ENCODE measurements around the gene MYLK.

MYLK gene

GRCh38 chr3:123872621-123873020 is 11.5 kb downstream of the MYLK start:
- DNase-seq (ENCODE audit: low read depth) = no peak

GRCh38 chr3:123871946-123872345 is 12.2 kb downstream of the MYLK start:
- no peak for DNase-seq (ENCODE audit: low read depth)

- DNase-seq (ENCODE audit: low read depth) = no peak
Measured at GRCh38 chr3:123870033-123870432, 14.1 kb downstream of the MYLK start.

GRCh38 chr3:123869165-123869564 is 15.0 kb downstream of the MYLK start:
- no peak for DNase-seq (ENCODE audit: low read depth)

GRCh38 chr3:123864706-123865105 is 19.4 kb downstream of the MYLK start:
- no peak for DNase-seq (ENCODE audit: low read depth)

GRCh38 chr3:123862152-123862551 is 22.0 kb downstream of the MYLK start:
- no peak for DNase-seq (ENCODE audit: low read depth)

GRCh38 chr3:123861081-123861836 is 22.9 kb downstream of the MYLK start:
- DNase-seq (ENCODE audit: low read depth) = no peak

GRCh38 chr3:123859177-123859576 is 25.0 kb downstream of the MYLK start:
- no peak for DNase-seq (ENCODE audit: low read depth)

- DNase-seq (ENCODE audit: low read depth) = no peak
Measured at GRCh38 chr3:123854905-123855304, 29.2 kb downstream of the MYLK start.

GRCh38 chr3:123853686-123854372 is 30.3 kb downstream of the MYLK start:
- DNase-seq (ENCODE audit: low read depth) = no peak

- no peak for DNase-seq (ENCODE audit: low read depth)
Measured at GRCh38 chr3:123847209-123847608, 36.9 kb downstream of the MYLK start.

GRCh38 chr3:123843668-123844067 is 40.5 kb downstream of the MYLK start:
- DNase-seq (ENCODE audit: low read depth) = peak; percentile 74

- no peak for DNase-seq (ENCODE audit: low read depth)
Measured at GRCh38 chr3:123842711-123843110, 41.4 kb downstream of the MYLK start.

GRCh38 chr3:123841476-123842238 is 42.5 kb downstream of the MYLK start:
- no peak for DNase-seq (ENCODE audit: low read depth)

GRCh38 chr3:123840961-123841360 is 43.2 kb downstream of the MYLK start:
- no peak for DNase-seq (ENCODE audit: low read depth)

- no peak for DNase-seq (ENCODE audit: low read depth)
Measured at GRCh38 chr3:123837858-123838257, 46.3 kb downstream of the MYLK start.

- peak; percentile 72 for DNase-seq (ENCODE audit: low read depth)
Measured at GRCh38 chr3:123834631-123835030, 49.5 kb downstream of the MYLK start.

GRCh38 chr3:123833398-123833785 is 50.7 kb downstream of the MYLK start:
- no peak for DNase-seq (ENCODE audit: low read depth)

GRCh38 chr3:123832692-123833397 is 51.3 kb downstream of the MYLK start:
- no peak for DNase-seq (ENCODE audit: low read depth)

GRCh38 chr3:123831420-123831819 is 52.7 kb downstream of the MYLK start:
- no peak for DNase-seq (ENCODE audit: low read depth)

GRCh38 chr3:123821920-123822319 is 62.2 kb downstream of the MYLK start:
- no peak for DNase-seq (ENCODE audit: low read depth)

GRCh38 chr3:123819949-123820348 is 64.2 kb downstream of the MYLK start:
- DNase-seq (ENCODE audit: low read depth) = no peak
